Measurements from ENCODE around the gene MED20. TPM values are rescaled to one million over a fixed set of nuclear protein-coding genes. Genes with fewer than 3 reads are reported as not detected.

The MED20 gene
- total RNA-seq (2022): 28.0 and 29.8 TPM in 2 replicates
- percentile 74 among the genes with signal in this experiment for Bru-seq, nascent RNA
- percentile 68 among the genes with signal in this experiment for BruChase-seq, experiment 1, labeled RNA remaining after a 6-hour chase
- BruChase-seq, experiment 2, labeled RNA remaining after a 2-hour chase: percentile 76 among the genes with signal in this experiment
- long read RNA-seq, transcript MED20-201 (4 exons, 2,438 nt): major isoform, 35 of 46 reads
- long read RNA-seq, partial matches to known transcripts: 0 of 46 reads
- long read RNA-seq, other reads (novel, unspliced or antisense): 10 of 46 reads

- peaks cover 60% of the 10 kb centered on the region for H3K36me3 Mint-ChIP-seq (ENCODE audit: insufficient read depth, unreplicated experiment)
- no peaks in the 10 kb centered on the region for H3K27me3 Mint-ChIP-seq (ENCODE audit: unreplicated experiment)
- no TSS peak for BruUV-seq (replicated peaks)
- peak; percentile 98 for TF ChIP-seq CTCF (IDR thresholded peaks at IDR 0.05; ENCODE audit: unreplicated experiment)
- H3K9me3 Mint-ChIP-seq (ENCODE audit: low read depth, unreplicated experiment): no peaks in the 10 kb centered on the region
- CTCF ChIA-PET: interaction anchor here (0.6 to 2.5 kb wide), 18 partner anchors 9 to 651 kb away, joined by 3 to 29 read pairs (median 6); partner anchors contain the start of genes CCND3, TOMM6 and USP49
- peak within 1 kb of the TSS; percentile 99 for H3K4me3 Mint-ChIP-seq (ENCODE audit: low read depth, unreplicated experiment)
- peak within 1 kb of the TSS; percentile 99 for H3K27ac Mint-ChIP-seq (ENCODE audit: unreplicated experiment)
- intact Hi-C loops (cut with micrococcal nuclease; ENCODE audit: unreplicated experiment): loop anchor here (5.0 kb wide), 1 partner anchor 126 kb away; no protein-coding TSS in a partner anchor
- H3K4me1 Mint-ChIP-seq (ENCODE audit: low read depth, unreplicated experiment): peaks cover 41% of the 10 kb centered on the region
- peak; percentile 96 for DNase-seq
These were observed at the start of gene MED20, which contains the start of gene BYSL for GRCh38 chr6:41920921-41921711. TSS of gene MED20 (minus strand) at chr6:41921139. CDS start at chr6:41921018, 121 bp downstream. TSS of gene BYSL (plus strand) at chr6:41921499. CDS start at chr6:41921563, 64 bp downstream.

GRCh38 chr6:41970436-41970846 is 49.5 kb upstream of the MED20 start:
- H3K4me1 Mint-ChIP-seq (ENCODE audit: low read depth, unreplicated experiment): peaks cover 18% of the 10 kb centered on the region
- CTCF ChIA-PET: no interaction called here
- H3K27me3 Mint-ChIP-seq (ENCODE audit: unreplicated experiment): no peaks in the 10 kb centered on the region
- intact Hi-C loops (cut with micrococcal nuclease; ENCODE audit: unreplicated experiment): no loop called here
- no peak overlapping the region for H3K27ac Mint-ChIP-seq (ENCODE audit: unreplicated experiment)
- TF ChIP-seq CTCF (IDR thresholded peaks at IDR 0.05; ENCODE audit: unreplicated experiment): no peak
- H3K9me3 Mint-ChIP-seq (ENCODE audit: low read depth, unreplicated experiment): no peaks in the 10 kb centered on the region
- no peak for DNase-seq
- BruUV-seq (replicated peaks): no TSS peak
- no peak overlapping the region for H3K4me3 Mint-ChIP-seq (ENCODE audit: low read depth, unreplicated experiment)
- H3K36me3 Mint-ChIP-seq (ENCODE audit: insufficient read depth, unreplicated experiment): peaks cover 6% of the 10 kb centered on the region

DNA sequence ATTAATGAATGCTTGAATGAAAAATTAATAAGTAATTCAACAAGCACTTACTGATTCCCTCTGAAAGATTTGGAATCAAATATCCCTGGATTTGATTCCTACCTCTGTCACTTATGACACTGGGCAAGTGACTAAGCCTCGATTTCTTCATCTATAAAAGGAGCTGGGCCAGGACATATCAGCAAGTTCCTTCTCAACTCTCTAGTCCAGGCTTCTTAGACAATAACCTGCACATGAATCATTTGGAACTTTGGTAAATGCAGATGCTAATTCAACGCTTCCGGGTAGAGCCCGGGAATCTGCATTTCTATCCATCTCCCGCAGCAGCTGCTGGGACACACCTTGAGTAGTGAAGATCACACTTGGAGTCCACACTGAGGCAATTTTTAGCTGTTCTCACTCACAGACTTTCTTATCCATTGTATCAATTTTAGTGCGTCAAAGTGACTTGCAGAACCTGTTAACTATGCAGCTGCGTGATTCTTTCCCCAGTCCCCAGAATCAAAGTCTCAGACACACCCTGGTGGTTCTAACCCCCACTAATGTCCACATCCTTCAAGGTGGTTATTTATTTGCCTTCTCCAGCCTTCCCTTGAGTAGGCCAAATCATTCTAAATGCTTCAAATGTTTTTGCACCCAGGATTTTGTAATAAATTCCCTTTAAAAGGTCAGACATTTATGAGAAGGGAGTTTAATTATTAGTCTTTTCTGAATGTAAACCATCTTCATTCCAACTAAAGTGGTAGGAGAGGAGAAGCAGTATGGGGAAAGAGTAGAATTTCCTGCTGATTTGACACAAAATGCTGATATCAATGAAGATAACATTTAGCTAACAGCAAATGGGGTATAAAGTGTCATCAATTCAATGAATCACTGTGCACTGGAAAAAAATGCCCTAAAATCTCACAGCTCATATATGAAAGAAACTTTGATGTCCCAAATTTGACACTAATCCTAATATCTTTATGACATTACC is 46.7 kb upstream of the MED20 start:
- H3K4me3 Mint-ChIP-seq (ENCODE audit: low read depth, unreplicated experiment): peak overlapping the region; percentile 44

More for the DNA sequence above, 46.7 kb upstream of the MED20 start:
- no peak for TF ChIP-seq CTCF (IDR thresholded peaks at IDR 0.05; ENCODE audit: unreplicated experiment)
- no TSS peak for BruUV-seq (replicated peaks)
- Mint-ChIP-seq H3K4me1 (ENCODE audit: low read depth, unreplicated experiment) (peaks cover 27% of the 10 kb centered on the region), H3K9me3 (ENCODE audit: low read depth, unreplicated experiment) (no peaks in the 10 kb centered on the region), H3K27me3 (ENCODE audit: unreplicated experiment) (no peaks in the 10 kb centered on the region), H3K36me3 (ENCODE audit: insufficient read depth, unreplicated experiment) (peaks cover 6% of the 10 kb centered on the region), H3K27ac (ENCODE audit: unreplicated experiment) (peak overlapping the region; percentile 87)
- CTCF ChIA-PET: interaction anchor here (0.5 to 1.4 kb wide), 6 partner anchors 9 to 90 kb away, joined by 3 to 5 read pairs (median 3); partner anchors contain the start of genes CCND3 and MED20
- DNase-seq: peak; percentile 52
- intact Hi-C loops (cut with micrococcal nuclease; ENCODE audit: unreplicated experiment): loop anchor here (2.0 kb wide), 1 partner anchor 25 kb away; no protein-coding TSS in a partner anchor
